ENCODE results near the gene HSD11B2.

Gene HSD11B2

GRCh38 chr16:67459066-67459860 is 28.3 kb downstream of the HSD11B2 start:
- no peaks in the 10 kb centered on the region for H3K9me3 ChIP-seq (ENCODE audit: severe bottlenecking)
- H3K27me3 ChIP-seq (ENCODE audit: insufficient read depth, poor library complexity, severe bottlenecking) = no peaks in the 10 kb centered on the region
- ATAC-seq (ENCODE audit: low read depth) = no peak
- peaks cover 2% of the 10 kb centered on the region; the same call in 1 of the 2 replicates for H3K36me3 ChIP-seq (ENCODE audit: low read depth)
- H3K4me3 ChIP-seq (ENCODE audit: severe bottlenecking) = no peak overlapping the region
- H3K27ac ChIP-seq (ENCODE audit: poor library complexity, severe bottlenecking) = no peak overlapping the region
- no peak for DNase-seq (ENCODE audit: low spot score)
- TF ChIP-seq, protein P1, sequence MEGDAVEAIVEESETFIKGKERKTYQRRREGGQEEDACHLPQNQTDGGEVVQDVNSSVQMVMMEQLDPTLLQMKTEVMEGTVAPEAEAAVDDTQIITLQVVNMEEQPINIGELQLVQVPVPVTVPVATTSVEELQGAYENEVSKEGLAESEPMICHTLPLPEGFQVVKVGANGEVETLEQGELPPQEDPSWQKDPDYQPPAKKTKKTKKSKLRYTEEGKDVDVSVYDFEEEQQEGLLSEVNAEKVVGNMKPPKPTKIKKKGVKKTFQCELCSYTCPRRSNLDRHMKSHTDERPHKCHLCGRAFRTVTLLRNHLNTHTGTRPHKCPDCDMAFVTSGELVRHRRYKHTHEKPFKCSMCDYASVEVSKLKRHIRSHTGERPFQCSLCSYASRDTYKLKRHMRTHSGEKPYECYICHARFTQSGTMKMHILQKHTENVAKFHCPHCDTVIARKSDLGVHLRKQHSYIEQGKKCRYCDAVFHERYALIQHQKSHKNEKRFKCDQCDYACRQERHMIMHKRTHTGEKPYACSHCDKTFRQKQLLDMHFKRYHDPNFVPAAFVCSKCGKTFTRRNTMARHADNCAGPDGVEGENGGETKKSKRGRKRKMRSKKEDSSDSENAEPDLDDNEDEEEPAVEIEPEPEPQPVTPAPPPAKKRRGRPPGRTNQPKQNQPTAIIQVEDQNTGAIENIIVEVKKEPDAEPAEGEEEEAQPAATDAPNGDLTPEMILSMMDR (IDR thresholded peaks at IDR 0.05; ENCODE audit: poor library complexity, severe bottlenecking) = no peak
- peaks cover 4% of the 10 kb centered on the region for H3K4me1 ChIP-seq (ENCODE audit: insufficient read depth, poor library complexity, severe bottlenecking)

- no peak overlapping the region for H3K4me3 ChIP-seq (ENCODE audit: severe bottlenecking)
- H3K9me3 ChIP-seq (ENCODE audit: severe bottlenecking) = no peaks in the 10 kb centered on the region
- no peaks in the 10 kb centered on the region for H3K27me3 ChIP-seq (ENCODE audit: insufficient read depth, poor library complexity, severe bottlenecking)
- H3K4me1 ChIP-seq (ENCODE audit: insufficient read depth, poor library complexity, severe bottlenecking) = peaks cover 4% of the 10 kb centered on the region
- no peak overlapping the region for H3K27ac ChIP-seq (ENCODE audit: poor library complexity, severe bottlenecking)
- TF ChIP-seq, protein P1 (IDR thresholded peaks at IDR 0.05; ENCODE audit: poor library complexity, severe bottlenecking) = no peak
- no peak for ATAC-seq (ENCODE audit: low read depth)
- H3K36me3 ChIP-seq (ENCODE audit: low read depth) = peaks cover 2% of the 10 kb centered on the region; the same call in 1 of the 2 replicates
- no peak for DNase-seq (ENCODE audit: low spot score)
Measured at GRCh38 chr16:67459861-67460150, 28.9 kb downstream of the HSD11B2 start.

DNA sequence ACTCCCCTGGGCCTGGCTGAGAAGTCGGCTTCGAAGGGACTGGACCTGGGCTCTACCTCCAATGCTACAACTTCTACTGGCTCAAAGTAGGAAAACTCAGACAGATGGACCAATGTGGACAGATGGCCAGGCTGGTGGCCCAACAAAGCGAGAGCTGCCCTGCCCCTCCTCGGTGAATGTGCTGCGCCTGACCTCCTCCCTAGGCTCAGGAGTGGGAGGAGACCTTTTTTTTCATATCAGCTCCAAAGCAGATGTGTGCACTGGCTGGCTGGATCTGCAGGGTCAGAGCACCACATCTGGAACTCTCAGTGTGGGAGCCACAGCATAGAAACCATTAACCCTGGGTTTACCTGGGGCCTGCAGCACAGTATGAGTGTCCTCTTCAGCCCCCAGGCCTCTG is 29.2 kb downstream of the HSD11B2 start:
- no peaks in the 10 kb centered on the region for H3K9me3 ChIP-seq (ENCODE audit: severe bottlenecking)
- no peak overlapping the region for H3K27ac ChIP-seq (ENCODE audit: poor library complexity, severe bottlenecking)
- H3K4me3 ChIP-seq (ENCODE audit: severe bottlenecking) = no peak overlapping the region
- TF ChIP-seq, protein P1 (IDR thresholded peaks at IDR 0.05; ENCODE audit: poor library complexity, severe bottlenecking) = no peak
- DNase-seq (ENCODE audit: low spot score) (no peak), ATAC-seq (ENCODE audit: low read depth) (no peak)
- peaks cover 2% of the 10 kb centered on the region; the same call in 1 of the 2 replicates for H3K36me3 ChIP-seq (ENCODE audit: low read depth)
- H3K27me3 ChIP-seq (ENCODE audit: insufficient read depth, poor library complexity, severe bottlenecking) = no peaks in the 10 kb centered on the region
- H3K4me1 ChIP-seq (ENCODE audit: insufficient read depth, poor library complexity, severe bottlenecking) = peaks cover 4% of the 10 kb centered on the region

- H3K27me3 ChIP-seq (ENCODE audit: insufficient read depth, poor library complexity, severe bottlenecking) = no peaks in the 10 kb centered on the region
- DNase-seq (ENCODE audit: low spot score) (no peak), ATAC-seq (ENCODE audit: low read depth) (no peak)
- H3K9me3 ChIP-seq (ENCODE audit: severe bottlenecking) = no peaks in the 10 kb centered on the region
- peaks cover 4% of the 10 kb centered on the region for H3K4me1 ChIP-seq (ENCODE audit: insufficient read depth, poor library complexity, severe bottlenecking)
- peaks cover 2% of the 10 kb centered on the region; the same call in 1 of the 2 replicates for H3K36me3 ChIP-seq (ENCODE audit: low read depth)
- no peak overlapping the region for H3K4me3 ChIP-seq (ENCODE audit: severe bottlenecking)
- TF ChIP-seq, protein P1 (IDR thresholded peaks at IDR 0.05; ENCODE audit: poor library complexity, severe bottlenecking) = no peak
- no peak overlapping the region for H3K27ac ChIP-seq (ENCODE audit: poor library complexity, severe bottlenecking)
Measured at GRCh38 chr16:67460961-67461360, 30.0 kb downstream of the HSD11B2 start.

Data from RWPE2 (cell line).